ENCODE results near the gene RCAN1. TPM values are rescaled to one million over a fixed set of nuclear protein-coding genes. Genes with fewer than 3 reads are reported as not detected.
A peak's percentile ranks its signal among the peaks of the same experiment; 100 is the strongest.

The RCAN1 gene
- total RNA-seq, result 15.7 and 17.6 TPM in 2 replicates

- no peaks in the 10 kb centered on the region for H3K9me3 Mint-ChIP-seq
- H3K27ac Mint-ChIP-seq, result peak within 1 kb of the TSS; percentile 80
- no peaks in the 10 kb centered on the region for H3K36me3 Mint-ChIP-seq (ENCODE audit: low read depth)
- peaks cover 19% of the 10 kb centered on the region for H3K4me1 Mint-ChIP-seq
- DNase-seq, result peak; percentile 96
- H3K4me3 Mint-ChIP-seq, result peak within 1 kb of the TSS; percentile 91
- intact Hi-C loops (cut with micrococcal nuclease), result loop anchor here (2.0 to 5.0 kb wide), 2 partner anchors 698 to 972 kb away; partner anchors contain the start of genes ATP5PO and ITSN1
- peaks cover 23% of the 10 kb centered on the region for H3K27me3 Mint-ChIP-seq
Measured at GRCh38 chr21:34614628-34615486, at the start of gene RCAN1. RCAN1 (minus strand) TSS chr21:34615113; CDS start chr21:34615011, 102 bp downstream.

GRCh38 chr21:34661848-34662247 lies 46.9 kb upstream of the RCAN1 start:
- H3K27me3 Mint-ChIP-seq, result peaks cover 38% of the 10 kb centered on the region
- H3K27ac Mint-ChIP-seq, result no peak overlapping the region
- H3K36me3 Mint-ChIP-seq (ENCODE audit: low read depth), result no peaks in the 10 kb centered on the region
- H3K4me3 Mint-ChIP-seq, result no peak overlapping the region
- no peak for DNase-seq
- no peaks in the 10 kb centered on the region for H3K4me1 Mint-ChIP-seq
- intact Hi-C loops (cut with micrococcal nuclease), result no loop called here
- H3K9me3 Mint-ChIP-seq, result peaks cover 26% of the 10 kb centered on the region

GRCh38 chr21:34653522-34653921 lies 38.6 kb upstream of the RCAN1 start:
- Mint-ChIP-seq H3K36me3 (ENCODE audit: low read depth) (no peaks in the 10 kb centered on the region), H3K4me3 (no peak overlapping the region), H3K27me3 (peaks cover 35% of the 10 kb centered on the region), H3K27ac (no peak overlapping the region), H3K9me3 (peaks cover 24% of the 10 kb centered on the region), H3K4me1 (peaks cover 2% of the 10 kb centered on the region)
- DNase-seq, result no peak
- intact Hi-C loops (cut with micrococcal nuclease), result no loop called here

DNA sequence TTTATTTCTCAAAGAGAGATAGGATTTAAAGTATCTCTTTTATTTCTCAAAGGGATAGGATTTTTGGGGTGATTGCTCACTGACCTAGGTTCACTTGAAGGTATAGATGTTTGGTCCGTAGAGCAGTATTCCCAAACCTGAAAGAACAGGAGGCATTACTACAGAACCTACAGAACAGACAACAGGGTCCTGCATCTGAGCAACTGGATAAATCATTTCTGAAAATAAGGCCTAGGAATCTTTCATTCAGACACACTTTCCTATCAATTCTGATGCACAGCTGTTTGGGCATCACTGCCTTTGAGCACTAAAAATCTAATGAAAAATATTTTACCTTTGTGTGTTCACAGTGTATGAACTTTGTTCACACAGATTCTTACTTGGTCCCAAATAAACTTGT lies 36.7 kb upstream of the RCAN1 start:
- H3K27me3 Mint-ChIP-seq, result peaks cover 29% of the 10 kb centered on the region
- intact Hi-C loops (cut with micrococcal nuclease), result no loop called here
- peaks cover 21% of the 10 kb centered on the region for H3K9me3 Mint-ChIP-seq
- H3K4me1 Mint-ChIP-seq, result peaks cover 2% of the 10 kb centered on the region
- no peak overlapping the region for H3K4me3 Mint-ChIP-seq
- H3K27ac Mint-ChIP-seq, result no peak overlapping the region
- DNase-seq, result no peak
- H3K36me3 Mint-ChIP-seq (ENCODE audit: low read depth), result no peaks in the 10 kb centered on the region

DNA sequence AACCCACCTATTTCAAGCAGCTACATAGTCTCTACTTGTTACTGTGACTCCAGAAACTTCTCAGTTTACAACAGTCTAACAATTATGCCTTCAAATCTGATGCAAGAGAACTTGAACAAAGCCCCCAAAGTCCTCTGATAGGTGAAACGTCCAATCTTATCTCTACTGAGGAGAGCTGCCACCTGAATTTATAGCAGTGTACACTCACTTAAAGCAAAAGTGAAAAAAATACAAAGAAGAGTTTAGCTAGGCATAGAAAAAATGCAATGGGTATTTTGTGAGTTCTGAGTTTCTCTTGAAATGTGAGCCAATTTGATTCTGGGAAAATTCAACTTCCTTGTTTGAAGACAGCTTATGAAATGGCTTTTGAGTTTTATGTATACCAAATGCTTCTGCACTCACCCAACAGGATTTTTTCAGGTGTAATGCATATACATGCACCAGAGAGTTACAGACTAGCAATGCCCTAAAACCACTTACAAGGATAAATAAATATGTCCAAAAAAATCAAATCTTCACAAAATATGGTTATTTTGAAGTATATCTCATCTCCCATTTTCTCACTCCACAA lies 36.0 kb upstream of the RCAN1 start:
- no peak for DNase-seq
- H3K36me3 Mint-ChIP-seq (ENCODE audit: low read depth), result no peaks in the 10 kb centered on the region
- H3K27ac Mint-ChIP-seq, result no peak overlapping the region
- H3K27me3 Mint-ChIP-seq, result peaks cover 29% of the 10 kb centered on the region
- H3K4me1 Mint-ChIP-seq, result peaks cover 2% of the 10 kb centered on the region
- intact Hi-C loops (cut with micrococcal nuclease), result no loop called here
- H3K4me3 Mint-ChIP-seq, result no peak overlapping the region
- H3K9me3 Mint-ChIP-seq, result peaks cover 21% of the 10 kb centered on the region

GRCh38 chr21:34649400-34649799 lies 34.5 kb upstream of the RCAN1 start:
- Mint-ChIP-seq H3K27ac (no peak overlapping the region), H3K27me3 (peaks cover 25% of the 10 kb centered on the region), H3K9me3 (peaks cover 21% of the 10 kb centered on the region), H3K4me1 (peaks cover 2% of the 10 kb centered on the region), H3K4me3 (no peak overlapping the region), H3K36me3 (ENCODE audit: low read depth) (no peaks in the 10 kb centered on the region)
- intact Hi-C loops (cut with micrococcal nuclease), result no loop called here
- no peak for DNase-seq

- Mint-ChIP-seq H3K4me1 (peaks cover 2% of the 10 kb centered on the region), H3K4me3 (no peak overlapping the region), H3K36me3 (ENCODE audit: low read depth) (no peaks in the 10 kb centered on the region), H3K27ac (no peak overlapping the region), H3K27me3 (peaks cover 24% of the 10 kb centered on the region), H3K9me3 (peaks cover 20% of the 10 kb centered on the region)
- intact Hi-C loops (cut with micrococcal nuclease), result no loop called here
- DNase-seq, result no peak
Measured at GRCh38 chr21:34648739-34649297, 33.9 kb upstream of the RCAN1 start.

DNA sequence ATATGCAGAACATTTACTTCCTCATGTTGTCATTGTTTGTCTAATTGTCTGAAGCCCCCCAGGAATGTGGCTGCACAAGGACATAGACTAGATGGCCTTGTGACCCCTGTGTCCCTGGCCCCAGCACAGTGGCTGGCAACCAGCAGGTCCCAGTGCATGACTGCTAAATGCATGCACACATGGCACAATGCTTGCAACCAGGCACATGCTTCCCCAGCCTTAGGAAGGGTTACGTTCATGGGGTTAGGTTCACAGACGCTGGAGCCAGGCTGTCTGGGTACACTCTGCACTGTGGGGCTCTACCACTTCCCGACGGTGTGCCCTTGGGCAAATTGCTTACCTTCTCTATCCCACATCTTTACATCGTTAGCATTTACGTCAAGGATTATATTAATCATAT lies 32.6 kb upstream of the RCAN1 start:
- peaks cover 13% of the 10 kb centered on the region for H3K9me3 Mint-ChIP-seq
- H3K27me3 Mint-ChIP-seq, result peaks cover 20% of the 10 kb centered on the region
- H3K4me3 Mint-ChIP-seq, result no peak overlapping the region
- H3K27ac Mint-ChIP-seq, result no peak overlapping the region
- H3K4me1 Mint-ChIP-seq, result peaks cover 2% of the 10 kb centered on the region
- DNase-seq, result no peak
- no peaks in the 10 kb centered on the region for H3K36me3 Mint-ChIP-seq (ENCODE audit: low read depth)
- intact Hi-C loops (cut with micrococcal nuclease), result no loop called here

DNA sequence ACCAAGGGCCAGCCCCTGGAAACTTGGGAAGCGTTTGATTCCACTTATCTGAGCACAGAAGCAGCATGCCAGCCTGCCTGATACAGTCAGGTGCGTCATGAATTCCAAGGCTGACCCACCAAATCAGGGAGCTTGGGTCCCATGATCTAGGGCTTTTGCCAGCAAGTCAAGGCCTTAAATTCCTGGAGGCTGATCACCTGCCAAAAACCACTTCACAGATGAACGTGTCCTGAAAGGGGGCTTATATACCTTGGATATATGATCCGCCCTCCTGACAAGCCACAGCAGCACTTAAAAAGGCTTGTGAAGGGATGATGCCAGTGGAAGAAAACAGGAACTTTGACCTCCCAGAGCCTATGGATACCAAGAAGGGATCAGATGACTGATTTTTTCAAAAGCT lies 29.9 kb upstream of the RCAN1 start:
- intact Hi-C loops (cut with micrococcal nuclease), result loop anchor here (5.0 kb wide), 1 partner anchor 118 kb away; no protein-coding TSS in a partner anchor
- H3K27me3 Mint-ChIP-seq, result peaks cover 12% of the 10 kb centered on the region
- no peak for DNase-seq
- no peaks in the 10 kb centered on the region for H3K9me3 Mint-ChIP-seq
- peaks cover 3% of the 10 kb centered on the region for H3K36me3 Mint-ChIP-seq (ENCODE audit: low read depth)
- H3K4me1 Mint-ChIP-seq, result peaks cover 20% of the 10 kb centered on the region
- no peak overlapping the region for H3K27ac Mint-ChIP-seq
- H3K4me3 Mint-ChIP-seq, result no peak overlapping the region

DNA sequence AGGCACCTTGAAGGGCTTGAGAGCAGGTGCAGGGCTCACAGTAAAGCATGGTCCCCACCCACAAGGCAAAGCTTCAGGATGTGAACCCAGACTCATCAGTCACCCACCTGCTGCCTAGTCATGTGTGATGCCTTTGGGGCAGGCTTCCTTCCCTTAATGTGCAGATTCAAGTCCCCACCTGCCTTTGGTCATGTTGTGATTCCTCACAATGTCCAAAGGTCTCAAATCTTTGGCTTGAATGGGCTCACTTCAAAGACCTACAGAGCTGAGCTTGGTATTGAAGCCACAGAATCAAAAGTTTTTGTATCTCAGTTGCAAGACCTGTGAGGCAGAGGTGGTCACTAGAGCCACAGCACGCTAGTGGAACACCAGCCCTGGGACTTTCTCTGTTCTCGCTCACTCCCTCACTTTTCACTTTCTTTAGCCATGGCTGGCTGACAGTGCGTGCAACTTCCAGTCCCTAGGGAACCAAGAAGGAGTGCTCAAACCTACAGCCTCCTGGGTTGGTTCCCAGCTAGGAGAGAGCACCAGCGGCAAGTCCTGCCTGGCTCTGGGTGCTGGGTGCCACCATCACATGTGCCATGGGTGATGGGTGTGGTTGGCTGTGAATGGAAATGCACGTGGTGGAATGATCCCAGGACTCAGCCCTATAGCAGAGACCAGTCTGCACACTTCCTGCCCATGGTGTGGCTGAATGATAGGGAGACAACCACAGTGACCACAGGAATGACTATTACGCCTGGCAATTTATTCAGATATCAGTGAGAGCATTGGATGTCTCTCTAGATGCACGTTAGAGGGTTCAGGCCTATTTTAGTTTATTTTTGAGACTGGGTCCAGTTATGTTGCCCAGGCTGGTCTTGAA lies 27.5 kb upstream of the RCAN1 start:
- DNase-seq, result no peak
- Mint-ChIP-seq H3K36me3 (ENCODE audit: low read depth) (peaks cover 6% of the 10 kb centered on the region), H3K27ac (no peak overlapping the region), H3K27me3 (no peaks in the 10 kb centered on the region), H3K4me3 (no peak overlapping the region), H3K9me3 (peaks cover 3% of the 10 kb centered on the region), H3K4me1 (peaks cover 24% of the 10 kb centered on the region)
- intact Hi-C loops (cut with micrococcal nuclease), result loop anchor here (5.0 kb wide), 1 partner anchor 115 kb away; no protein-coding TSS in a partner anchor

- H3K4me1 Mint-ChIP-seq, result peaks cover 24% of the 10 kb centered on the region
- intact Hi-C loops (cut with micrococcal nuclease), result loop anchor here (5.0 kb wide), 1 partner anchor 114 kb away; no protein-coding TSS in a partner anchor
- H3K4me3 Mint-ChIP-seq, result peak overlapping the region; percentile 61
- no peak for DNase-seq
- H3K27ac Mint-ChIP-seq, result peak overlapping the region; percentile 77
- peaks cover 3% of the 10 kb centered on the region for H3K9me3 Mint-ChIP-seq
- peaks cover 4% of the 10 kb centered on the region for H3K27me3 Mint-ChIP-seq
- peaks cover 6% of the 10 kb centered on the region for H3K36me3 Mint-ChIP-seq (ENCODE audit: low read depth)
Measured at GRCh38 chr21:34640858-34641257, 25.9 kb upstream of the RCAN1 start.

DNA sequence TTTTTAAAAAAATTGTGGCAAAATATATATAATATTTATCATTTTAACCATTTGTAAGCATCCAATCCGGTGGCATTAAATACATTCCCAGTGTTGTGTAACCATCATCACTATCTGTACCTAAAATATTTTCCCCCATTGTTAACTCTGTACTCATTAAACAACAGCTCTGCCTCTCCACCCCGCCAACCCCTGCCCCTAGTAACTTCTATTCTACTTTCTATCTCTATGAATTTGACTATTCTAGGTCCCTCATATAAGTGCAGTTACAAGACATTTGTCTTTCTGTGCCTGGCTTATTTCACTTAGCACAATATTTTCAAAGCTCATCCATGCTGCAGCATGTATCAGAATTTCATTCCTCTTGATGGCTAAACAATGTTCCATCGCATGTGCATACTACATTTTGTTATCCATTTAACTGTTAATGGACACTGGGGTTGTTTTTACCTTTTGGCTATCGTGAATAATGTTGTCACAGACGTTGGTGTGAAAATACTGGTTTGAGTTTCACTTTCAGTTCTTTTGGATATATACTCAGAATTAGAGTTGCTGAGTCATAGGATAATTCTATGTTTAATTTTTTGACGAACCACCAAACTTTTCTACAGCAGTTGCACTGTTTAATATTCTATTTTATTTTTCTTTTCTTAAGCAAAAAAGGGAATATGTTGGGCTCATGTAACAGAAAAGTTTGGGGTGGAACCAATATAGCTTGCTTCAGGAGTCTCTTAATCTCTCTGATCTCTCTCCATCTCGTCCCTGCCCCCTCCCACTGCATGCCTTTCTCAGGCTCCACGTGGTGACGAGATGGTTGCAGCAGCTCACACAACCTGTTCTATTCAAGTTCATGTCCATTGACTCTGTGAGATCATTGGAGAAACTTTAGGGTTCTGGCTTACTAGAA lies 25.2 kb upstream of the RCAN1 start:
- intact Hi-C loops (cut with micrococcal nuclease), result loop anchor here (5.0 kb wide), 1 partner anchor 113 kb away; no protein-coding TSS in a partner anchor
- Mint-ChIP-seq H3K4me3 (peak overlapping the region; percentile 65), H3K36me3 (ENCODE audit: low read depth) (peaks cover 6% of the 10 kb centered on the region), H3K4me1 (peaks cover 24% of the 10 kb centered on the region), H3K27me3 (peaks cover 4% of the 10 kb centered on the region), H3K27ac (peak overlapping the region; percentile 77), H3K9me3 (peaks cover 3% of the 10 kb centered on the region)
- peak; percentile 77 for DNase-seq

All from activated CD4-positive, alpha-beta T cell treated with anti-CD3 and anti-CD28 coated beads, Interleukin-2, amount 10 ng/mL, durations not matched to agents 24 days and 14 days (primary cell).